ENCODE measurements around the gene MCL1. TPM values are rescaled to one million over a fixed set of nuclear protein-coding genes. Genes with fewer than 3 reads are reported as not detected.

MCL1 gene
- polyA plus RNA-seq (105 to 237 TPM (median 156 TPM) in 3 replicates), polyA minus RNA-seq (75.7 to 233 TPM (median 111 TPM) in 3 replicates)
- 301 TPM for polyA plus RNA-seq (2011; ENCODE audit: low read depth)
- 85.0 and 142 TPM in 2 replicates for polyA plus RNA-seq (2011; cell fraction: cytosol; rRNA removed)
- polyA plus RNA-seq (2011; cell fraction: nucleus; rRNA removed): 241 and 336 TPM in 2 replicates
- polyA plus RNA-seq (2012; ENCODE audit: low replicate concordance): 139 and 235 TPM in 2 replicates
- 164 TPM for polyA minus RNA-seq (2011; cell fraction: cytosol; rRNA and poly(A)+ RNA removed)
- 148 and 203 TPM in 2 replicates for polyA minus RNA-seq (2011; cell fraction: nucleus; rRNA and poly(A)+ RNA removed)

- Histone ChIP-seq H3K4me3 (ENCODE audit: control insufficient read depth in 2 of 3, extremely low read depth in 1 of 3, insufficient read depth in 2 of 3, low read depth in 1 of 3, low read length in 3 of 3) (peak within 1 kb of the TSS; percentile 90 to 98 (median 97)), H3K79me2 (ENCODE audit: control insufficient read depth, insufficient read depth, low read length) (peaks cover 57% of the 10 kb centered on the region), H3K9ac (ENCODE audit: control insufficient read depth, extremely low read depth, insufficient read depth, low read length) (peak within 1 kb of the TSS; percentile 99), H4K20me1 (ENCODE audit: control insufficient read depth, extremely low read depth, insufficient read depth, low read length) (peaks cover 42% of the 10 kb centered on the region), H3K27ac (ENCODE audit: control insufficient read depth, insufficient read depth, low read length) (peak within 1 kb of the TSS; percentile 98), H3K4me1 (ENCODE audit: control insufficient read depth, extremely low read depth, insufficient read depth, low read length) (peaks cover 25% of the 10 kb centered on the region), H3K36me3 (ENCODE audit: control insufficient read depth in 2 of 2, extremely low read depth in 1 of 2, insufficient read depth in 2 of 2, low read length in 2 of 2) (peaks cover 15 to 45% of the 10 kb centered on the region in 2 experiments), H2AFZ (ENCODE audit: control insufficient read depth, low read length) (peak within 1 kb of the TSS; percentile 5), H3K27me3 (ENCODE audit: control insufficient read depth, extremely low read depth, insufficient read depth, low read length) (no peaks in the 10 kb centered on the region), H3K9me1 (ENCODE audit: control insufficient read depth, extremely low read depth, insufficient read depth, low read length) (no peaks in the 10 kb centered on the region), H3K4me2 (ENCODE audit: control insufficient read depth, extremely low read depth, insufficient read depth, low read depth, low read length) (peak within 1 kb of the TSS; percentile 81), H3K9me3 (ENCODE audit: control insufficient read depth, low read depth, low read length) (no peaks in the 10 kb centered on the region)
- TF ChIP-seq EZH2 (IDR thresholded peaks at IDR 0.05; ENCODE audit: low read length) (no peak), CTCF (optimal IDR thresholded peaks at IDR 0.05 in 1 of 3, IDR thresholded peaks at IDR 0.05 in 1 of 3, conservative IDR thresholded peaks at IDR 0.05 in 1 of 3; ENCODE audit: extremely low read depth in 1 of 3, insufficient read depth in 2 of 3, low read length in 3 of 3) (no peak)
- dilution Hi-C loops (cut with MboI; ENCODE audit: extremely low pct_ligation_motif_present, low sequenced_read_pairs): no loop called here
- FAIRE-seq (no peak), DNase-seq (ENCODE audit: low read depth, low spot score) (peak; percentile 88)
Observed at GRCh38 chr1:150579110-150579944, at the start of gene MCL1. TSS of gene MCL1 (minus strand) at chr1:150579610. CDS start at chr1:150579530, 80 bp downstream.

DNA sequence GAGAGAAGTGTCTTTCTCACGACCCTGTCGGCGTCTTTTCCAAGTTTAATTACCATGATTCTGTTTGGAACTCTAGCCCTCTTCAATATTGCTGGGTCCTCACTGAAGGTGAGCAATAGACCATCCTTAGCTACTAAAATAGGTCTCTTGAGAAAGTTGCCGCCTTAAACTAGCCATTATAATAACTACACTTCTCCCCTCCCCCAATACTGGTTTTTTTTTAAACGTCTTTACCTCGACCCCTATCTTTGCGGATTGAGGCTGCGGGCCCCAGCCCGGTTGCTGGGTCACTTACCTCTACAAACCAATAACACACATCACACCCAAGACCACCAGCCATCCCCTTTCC lies 49.3 kb upstream of the MCL1 start:
- H3K36me3 ChIP-seq (ENCODE audit: control insufficient read depth in 2 of 2, extremely low read depth in 1 of 2, insufficient read depth in 2 of 2, low read length in 2 of 2): peaks cover 2 to 14% of the 10 kb centered on the region in 2 experiments
- H3K27ac ChIP-seq (ENCODE audit: control insufficient read depth, insufficient read depth, low read length): peak overlapping the region; percentile 95
- H3K4me3 ChIP-seq (ENCODE audit: control insufficient read depth in 2 of 3, extremely low read depth in 1 of 3, insufficient read depth in 2 of 3, low read depth in 1 of 3, low read length in 3 of 3): peak overlapping the region; percentile 55 to 90 (median 69)
- no peaks in the 10 kb centered on the region for H3K27me3 ChIP-seq (ENCODE audit: control insufficient read depth, extremely low read depth, insufficient read depth, low read length)
- DNase-seq (ENCODE audit: low read depth, low spot score) (no peak), FAIRE-seq (no peak)
- H3K4me1 ChIP-seq (ENCODE audit: control insufficient read depth, extremely low read depth, insufficient read depth, low read length): peaks cover 52% of the 10 kb centered on the region
- H3K79me2 ChIP-seq (ENCODE audit: control insufficient read depth, insufficient read depth, low read length): peaks cover 26% of the 10 kb centered on the region
- no peak overlapping the region for H2AFZ ChIP-seq (ENCODE audit: control insufficient read depth, low read length)
- peak overlapping the region; percentile 86 for H3K4me2 ChIP-seq (ENCODE audit: control insufficient read depth, extremely low read depth, insufficient read depth, low read depth, low read length)
- H3K9ac ChIP-seq (ENCODE audit: control insufficient read depth, extremely low read depth, insufficient read depth, low read length): peak overlapping the region; percentile 88
- no peaks in the 10 kb centered on the region for H3K9me3 ChIP-seq (ENCODE audit: control insufficient read depth, low read depth, low read length)
- no peak for TF ChIP-seq EZH2 (IDR thresholded peaks at IDR 0.05; ENCODE audit: low read length)
- no peak for TF ChIP-seq CTCF (optimal IDR thresholded peaks at IDR 0.05 in 1 of 3, IDR thresholded peaks at IDR 0.05 in 1 of 3, conservative IDR thresholded peaks at IDR 0.05 in 1 of 3; ENCODE audit: extremely low read depth in 1 of 3, insufficient read depth in 2 of 3, low read length in 3 of 3)
- H3K9me1 ChIP-seq (ENCODE audit: control insufficient read depth, extremely low read depth, insufficient read depth, low read length): peaks cover 2% of the 10 kb centered on the region
- no peaks in the 10 kb centered on the region for H4K20me1 ChIP-seq (ENCODE audit: control insufficient read depth, extremely low read depth, insufficient read depth, low read length)
- dilution Hi-C loops (cut with MboI; ENCODE audit: extremely low pct_ligation_motif_present, low sequenced_read_pairs): loop anchor here (25.0 kb wide), 1 partner anchor 184 kb away; the partner anchor contains the start of gene CTSK
